HG02852 (cell line): Measurements from ENCODE around the gene INPP5A.
"Not testable (repeated sequence)": the region's sequence is repeated elsewhere in the genome, so short reads cannot be mapped to it uniquely, and the experiment has no call there.

Experiments used
- ATAC-seq: cut with Tn5 transposase; IDR thresholded peaks from one replicate; pipeline ENCODE4 v1.9.1; 2021; ENCODE audit warnings: mild to moderate bottlenecking, moderate library complexity; ENCODE audit not compliant: unreplicated experiment

Gene INPP5A

DNA sequence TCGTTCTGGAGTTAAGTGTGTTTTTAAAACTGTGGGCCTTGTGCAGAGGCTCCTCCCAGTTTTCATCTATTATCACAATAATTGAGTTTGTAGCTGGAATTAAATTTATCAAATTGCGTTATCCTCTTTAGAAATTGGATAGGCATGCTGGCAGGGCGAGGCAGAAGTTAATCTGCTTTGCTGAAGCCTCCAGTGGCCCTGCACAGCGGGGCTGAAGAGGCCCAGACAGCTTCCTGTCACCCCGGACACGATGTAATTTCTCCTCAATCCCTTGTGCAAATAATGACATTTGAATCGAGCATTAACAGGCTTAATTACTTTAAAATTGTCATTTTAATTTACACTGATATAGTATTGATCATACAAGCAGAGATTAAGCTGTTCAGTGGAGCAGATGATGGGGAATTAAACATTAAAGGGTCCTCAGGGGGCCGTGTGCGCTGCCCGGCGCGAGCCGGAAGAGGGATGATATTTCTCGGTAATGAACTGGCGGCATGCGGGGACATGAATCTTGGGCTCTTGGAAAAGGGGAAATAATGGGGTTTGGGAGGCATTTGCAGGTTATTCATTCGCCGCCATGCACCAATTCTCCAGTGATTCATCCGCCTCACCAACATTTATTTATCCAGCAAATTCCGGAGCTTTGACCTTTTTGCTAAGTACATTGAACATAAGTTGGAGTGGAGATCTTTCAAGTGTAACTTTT, 129.9 kb downstream of the INPP5A start:
- ATAC-seq, result no peak

GRCh38 chr10:132668048-132668394, 130.4 kb downstream of the INPP5A start:
- no peak for ATAC-seq

DNA sequence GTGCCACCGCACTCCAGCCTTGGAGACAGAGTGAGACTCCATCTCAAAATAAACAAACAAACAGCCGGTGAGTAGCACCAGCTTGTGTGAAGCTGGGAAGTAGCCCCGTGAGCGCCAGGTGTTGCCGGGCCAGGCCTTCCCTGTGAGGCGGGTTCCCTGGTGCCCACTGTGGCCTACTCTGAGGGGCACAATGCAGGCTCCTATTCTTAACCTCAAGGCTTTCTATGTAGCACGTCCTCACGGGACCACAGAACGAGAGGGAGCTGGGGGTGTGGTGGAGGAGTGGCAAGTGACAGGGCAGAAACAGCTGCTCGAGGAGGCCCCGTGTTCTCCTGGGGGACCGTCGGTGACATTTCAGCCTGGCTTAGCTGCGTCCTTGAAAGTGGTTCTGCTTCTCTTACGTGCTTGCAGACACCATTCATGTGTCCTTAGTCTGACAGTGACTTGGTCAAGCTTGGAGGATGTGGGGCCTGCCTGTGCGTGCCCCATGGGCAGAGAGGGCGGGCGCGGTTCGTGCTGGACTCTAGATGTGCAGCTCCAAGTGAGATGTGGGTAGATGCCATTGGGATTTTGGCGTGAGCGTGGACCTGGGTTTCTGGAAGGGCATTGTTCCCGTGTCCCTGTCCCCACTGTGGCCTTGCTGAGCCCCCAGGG, 131.7 kb downstream of the INPP5A start:
- ATAC-seq, result no peak

GRCh38 chr10:132670546-132671227, 133.1 kb downstream of the INPP5A start:
- ATAC-seq, result no peak

- no peak for ATAC-seq
Measured at GRCh38 chr10:132671228-132672154, 133.9 kb downstream of the INPP5A start.

- ATAC-seq, result not testable (repeated sequence)
Measured at GRCh38 chr10:132673746-132674145, 136.2 kb downstream of the INPP5A start.

DNA sequence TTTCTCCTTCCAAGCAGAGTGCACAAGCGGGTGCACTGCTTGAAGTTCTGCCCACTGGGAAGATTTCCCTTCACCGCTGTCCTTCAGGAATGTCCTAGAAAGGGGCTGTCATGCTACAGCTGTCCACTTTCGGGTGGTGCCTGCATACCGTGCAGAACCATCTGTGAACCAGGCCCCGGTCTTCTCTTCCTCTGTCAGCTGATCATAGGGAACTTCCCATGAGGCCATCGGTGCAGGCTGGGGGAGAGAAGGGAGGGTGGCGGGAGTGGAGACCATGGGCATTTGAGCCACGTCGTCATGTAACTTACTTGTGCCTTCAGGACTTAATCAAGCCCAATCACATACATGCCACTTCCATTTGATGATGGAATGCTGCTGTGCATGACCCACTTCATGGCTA, 136.7 kb downstream of the INPP5A start:
- ATAC-seq, result no peak

GRCh38 chr10:132675031-132675740, 137.6 kb downstream of the INPP5A start:
- ATAC-seq, result no peak

- ATAC-seq, result no peak
Measured at GRCh38 chr10:132676193-132676891, 138.8 kb downstream of the INPP5A start.

- ATAC-seq, result no peak
Measured at GRCh38 chr10:132677096-132677472, 139.5 kb downstream of the INPP5A start.

- ATAC-seq, result no peak
Measured at GRCh38 chr10:132677473-132678227, 140.1 kb downstream of the INPP5A start.

GRCh38 chr10:132678436-132679216, 141.0 kb downstream of the INPP5A start:
- no peak for ATAC-seq

- ATAC-seq, result no peak
Measured at GRCh38 chr10:132679217-132679595, 141.6 kb downstream of the INPP5A start.

- no peak for ATAC-seq
Measured at GRCh38 chr10:132679640-132680039, 142.1 kb downstream of the INPP5A start.

DNA sequence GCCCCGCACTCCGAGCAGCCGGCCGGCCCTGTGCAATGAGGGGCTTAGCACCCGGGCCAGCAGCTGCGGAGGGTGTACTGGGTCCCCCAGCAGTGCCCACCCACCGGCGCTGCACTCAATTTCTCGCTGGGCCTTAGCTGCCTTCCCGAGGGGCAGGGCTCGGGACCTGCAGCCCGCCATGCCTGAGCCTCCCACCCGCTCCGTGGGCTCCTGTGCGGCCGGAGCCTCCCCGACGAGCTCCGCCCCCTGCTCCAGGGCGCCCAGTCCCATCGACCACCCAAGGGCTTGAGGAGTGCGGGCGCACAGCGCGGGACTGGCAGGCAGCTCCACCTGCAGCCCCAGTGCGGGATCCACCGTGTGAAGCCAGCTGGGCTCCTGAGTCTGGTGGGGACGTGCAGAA, 143.2 kb downstream of the INPP5A start:
- ATAC-seq, result not testable (repeated sequence)

- ATAC-seq, result no peak
Measured at GRCh38 chr10:132681858-132682755, 144.5 kb downstream of the INPP5A start.

GRCh38 chr10:132684164-132684891, 146.7 kb downstream of the INPP5A start:
- no peak for ATAC-seq
